Activated T-helper 17 cell treated with anti-CD3 and anti-CD28 coated beads, Interleukin-2, amount 50 U/mL, for 72 hours (primary cell): ENCODE results near the gene NDUFS8. TPM values are rescaled to one million over a fixed set of nuclear protein-coding genes. Genes with fewer than 3 reads are reported as not detected.

Source experiments
- ATAC-seq: fragments of 150-1000 bp; cut with Tn5 transposase; replicated peaks from 2 replicates; pipeline ENCODE4 v1.10.0; 2021; ENCODE audit warnings: mild to moderate bottlenecking, moderate library complexity
- H3K27ac Mint-ChIP-seq: one replicate; pipeline ENCODE4 v1.8.0; 2022; ENCODE audit warnings: mixed read lengths
- H3K27me3 Mint-ChIP-seq: one replicate; pipeline ENCODE4 v1.8.0; 2022; ENCODE audit warnings: mixed read lengths
- H3K36me3 Mint-ChIP-seq: one replicate; pipeline ENCODE4 v1.8.0; 2022; ENCODE audit warnings: low read depth, mild to moderate bottlenecking, mixed read lengths
- H3K4me1 Mint-ChIP-seq: one replicate; pipeline ENCODE4 v1.8.0; 2022; ENCODE audit warnings: mixed read lengths
- H3K4me3 Mint-ChIP-seq: one replicate; pipeline ENCODE4 v1.8.0; 2022; ENCODE audit warnings: mild to moderate bottlenecking, mixed read lengths
- H3K9me3 Mint-ChIP-seq: one replicate; pipeline ENCODE4 v1.8.0; 2022; ENCODE audit warnings: mixed read lengths
- total RNA-seq, 2 donors: library from RNA; stranded (reverse); gene quantifications; one replicate each; pipeline ENCODE4 v1.2.3, GENCODE V29; 2022

NDUFS8 gene
- total RNA-seq, 2 donors from 2014 or later, result 75.0 to 131 TPM

DNA sequence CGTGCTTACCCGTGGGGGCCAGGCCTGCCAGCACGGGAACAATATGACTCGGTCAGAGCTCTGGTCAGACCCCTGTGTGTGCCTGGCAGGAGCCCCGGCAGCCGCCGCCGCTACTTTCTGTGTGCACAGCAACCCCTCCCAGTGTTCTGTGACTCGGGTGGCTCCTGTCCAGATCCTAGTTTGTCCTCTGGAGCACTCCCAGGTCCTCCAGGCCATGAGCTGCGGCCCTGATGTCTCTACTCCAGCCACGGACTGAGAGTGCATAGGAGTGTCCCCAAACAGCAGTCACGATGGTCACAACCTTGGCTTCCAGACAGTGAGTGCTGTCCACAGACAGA lies 3.2 kb downstream of the NDUFS8 start:
- H3K27ac Mint-ChIP-seq, result no peak overlapping the region
- H3K4me1 Mint-ChIP-seq, result peaks cover 12% of the 10 kb centered on the region
- ATAC-seq, result no peak
- no peaks in the 10 kb centered on the region for H3K27me3 Mint-ChIP-seq
- peaks cover 14% of the 10 kb centered on the region for H3K36me3 Mint-ChIP-seq
- H3K9me3 Mint-ChIP-seq, result no peaks in the 10 kb centered on the region
- no peak overlapping the region for H3K4me3 Mint-ChIP-seq

DNA sequence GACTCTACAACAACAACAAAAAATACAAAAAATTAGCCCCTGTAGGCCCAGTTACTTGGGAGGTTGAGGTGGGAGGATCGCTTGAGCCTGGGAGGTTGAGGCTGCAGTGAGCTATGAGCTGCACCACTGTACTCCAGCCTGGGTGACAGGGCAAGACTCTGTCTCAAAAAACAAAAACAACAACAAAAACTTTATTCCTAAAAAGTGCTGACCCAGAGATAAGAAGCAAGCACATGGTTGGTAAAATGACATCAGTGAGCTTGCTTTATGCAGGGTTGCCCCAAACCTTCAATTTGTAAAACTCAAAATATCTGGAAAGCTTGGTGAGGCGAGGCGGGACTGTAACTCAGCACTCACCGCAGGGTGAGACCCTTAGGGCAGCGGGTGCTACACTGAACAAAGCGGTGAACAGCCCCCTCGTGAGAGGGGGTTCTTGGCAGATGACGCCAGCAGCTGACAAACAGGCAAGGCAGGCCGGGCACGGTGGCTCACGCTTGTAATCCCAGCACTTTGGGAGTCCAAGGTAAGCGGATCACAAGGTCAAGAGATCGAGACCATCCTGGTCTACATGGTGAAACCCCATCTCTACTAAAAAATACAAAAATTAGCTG lies 4.9 kb downstream of the NDUFS8 start:
- Mint-ChIP-seq H3K9me3 (no peaks in the 10 kb centered on the region), H3K4me1 (peaks cover 12% of the 10 kb centered on the region), H3K4me3 (no peak overlapping the region), H3K27me3 (no peaks in the 10 kb centered on the region), H3K36me3 (peaks cover 20% of the 10 kb centered on the region), H3K27ac (no peak overlapping the region)
- no peak for ATAC-seq

DNA sequence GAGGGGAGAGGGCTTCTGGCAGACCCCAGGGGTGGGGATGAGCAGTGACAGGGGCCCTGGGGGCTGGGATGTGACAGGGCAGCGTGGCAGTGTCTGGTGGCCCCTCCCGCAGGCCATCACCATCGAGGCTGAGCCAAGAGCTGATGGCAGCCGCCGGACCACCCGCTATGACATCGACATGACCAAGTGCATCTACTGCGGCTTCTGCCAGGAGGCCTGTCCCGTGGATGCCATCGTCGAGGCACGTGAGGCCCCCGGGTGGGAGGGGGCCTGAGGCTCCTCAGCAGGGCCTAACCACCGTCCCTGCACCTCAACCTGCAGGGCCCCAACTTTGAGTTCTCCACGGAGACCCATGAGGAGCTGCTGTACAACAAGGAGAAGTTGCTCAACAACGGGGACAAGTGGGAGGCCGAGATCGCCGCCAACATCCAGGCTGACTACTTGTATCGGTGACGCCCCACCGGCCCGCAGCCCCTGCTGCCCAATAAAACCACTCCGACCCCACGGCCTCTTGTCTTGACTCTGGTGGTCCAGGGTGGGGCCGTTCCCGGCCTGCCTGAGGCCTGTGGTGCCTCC lies 5.7 kb downstream of the NDUFS8 start:
- Mint-ChIP-seq H3K4me1 (peaks cover 12% of the 10 kb centered on the region), H3K27ac (peak overlapping the region; percentile 91), H3K9me3 (no peaks in the 10 kb centered on the region), H3K4me3 (peak overlapping the region; percentile 62), H3K36me3 (peaks cover 24% of the 10 kb centered on the region), H3K27me3 (no peaks in the 10 kb centered on the region)
- ATAC-seq, result no peak

DNA sequence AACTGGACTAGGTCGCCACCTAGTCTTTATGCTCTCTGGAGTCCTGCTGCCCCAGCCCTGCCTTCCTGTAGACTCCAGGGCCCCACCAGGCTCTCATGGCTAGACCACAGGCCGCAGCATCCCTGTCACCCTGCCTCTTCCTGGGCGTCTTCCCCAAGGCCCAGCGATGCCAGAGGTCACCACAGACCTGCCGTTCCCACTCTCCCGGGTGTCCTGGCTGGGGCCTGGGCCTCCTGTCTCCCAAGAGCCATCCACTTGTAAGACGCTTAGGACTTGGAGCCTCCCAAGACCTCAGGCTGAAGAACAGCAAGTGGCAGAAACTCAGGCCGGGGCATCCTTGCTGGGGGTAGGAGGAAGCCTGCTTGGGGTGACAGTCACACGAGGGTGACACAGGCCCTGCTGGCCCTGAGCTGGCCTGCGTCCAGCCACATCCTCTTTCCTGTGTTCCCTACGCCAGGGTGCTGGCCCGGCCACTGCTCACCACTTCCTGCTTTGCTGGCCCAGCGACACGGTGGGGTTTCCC lies 6.3 kb downstream of the NDUFS8 start:
- peak; percentile 53 for ATAC-seq
- Mint-ChIP-seq H3K4me1 (peaks cover 8% of the 10 kb centered on the region), H3K4me3 (peak overlapping the region; percentile 62)

DNA sequence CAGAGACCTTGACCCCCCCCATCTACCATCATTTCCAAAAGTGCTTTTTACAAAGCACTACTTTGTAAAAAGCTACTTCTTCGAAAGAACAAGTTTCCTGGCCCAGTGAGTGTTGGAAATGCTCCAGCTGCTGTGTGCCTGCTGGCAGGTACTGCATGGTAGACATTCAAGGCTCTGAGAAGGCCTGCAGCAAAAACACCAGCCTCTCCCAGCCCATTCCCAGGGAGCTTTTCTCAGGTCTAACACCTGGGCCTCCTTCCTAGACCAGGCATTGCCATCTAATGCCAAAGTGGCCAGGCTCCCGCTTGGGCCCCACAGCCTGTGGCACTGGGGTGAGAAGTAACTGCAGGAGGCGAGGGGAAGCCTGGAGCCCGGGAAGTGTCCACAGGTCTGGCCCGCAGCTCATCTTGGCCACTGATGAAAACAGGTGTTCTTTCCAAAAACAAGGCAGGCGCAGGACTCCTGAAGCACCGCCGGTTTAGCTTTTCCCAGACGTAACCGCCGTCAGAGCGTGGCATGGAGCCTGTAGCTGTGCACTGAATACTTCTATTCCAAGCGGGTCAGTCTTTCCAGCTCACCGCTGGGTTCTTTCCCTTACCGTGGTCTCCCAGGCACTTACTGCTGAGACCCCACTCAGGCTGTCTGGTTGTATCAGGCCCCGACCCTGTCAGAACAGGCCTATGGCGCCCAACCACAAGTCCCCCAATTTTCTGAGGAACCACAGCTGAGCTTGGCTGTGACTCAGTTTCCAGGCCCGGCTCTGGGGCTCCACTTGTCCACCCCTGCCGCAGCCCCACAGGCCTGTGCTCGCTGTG lies 7.1 kb downstream of the NDUFS8 start:
- Mint-ChIP-seq H3K4me1 (peaks cover 7% of the 10 kb centered on the region), H3K36me3 (peaks cover 35% of the 10 kb centered on the region), H3K9me3 (no peaks in the 10 kb centered on the region), H3K4me3 (peak overlapping the region; percentile 91), H3K27me3 (no peaks in the 10 kb centered on the region), H3K27ac (peak overlapping the region; percentile 91)
- no peak for ATAC-seq

More for the DNA sequence above, 6.3 kb downstream of the NDUFS8 start:
- peak overlapping the region; percentile 91 for H3K27ac Mint-ChIP-seq
- no peaks in the 10 kb centered on the region for H3K27me3 Mint-ChIP-seq
- H3K36me3 Mint-ChIP-seq, result peaks cover 28% of the 10 kb centered on the region
- no peaks in the 10 kb centered on the region for H3K9me3 Mint-ChIP-seq

DNA sequence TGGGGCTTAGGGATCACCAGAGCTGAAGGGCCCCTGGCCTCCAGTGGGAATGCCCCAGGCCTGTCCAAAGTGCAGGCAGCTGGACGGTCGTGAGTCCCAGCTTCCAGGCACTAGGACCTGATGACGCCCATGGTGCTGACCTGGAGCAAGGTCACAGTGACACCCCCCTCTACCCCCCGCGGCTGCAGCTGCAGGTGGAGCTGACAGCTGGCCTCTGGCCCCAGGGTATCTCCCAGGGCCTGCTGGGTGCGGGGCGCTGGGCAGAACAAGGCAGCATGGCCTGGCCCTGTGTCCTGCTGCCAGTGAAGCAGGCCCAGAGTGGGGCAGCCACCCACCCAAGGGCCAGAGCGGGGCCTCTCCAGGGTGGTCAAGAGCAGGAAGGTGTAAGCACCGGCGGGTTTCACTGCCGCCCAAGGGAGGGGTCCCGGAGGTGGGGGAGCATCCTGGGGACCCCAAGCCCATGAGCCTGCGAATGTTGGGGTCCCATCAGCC lies 7.8 kb downstream of the NDUFS8 start:
- H3K27me3 Mint-ChIP-seq, result no peaks in the 10 kb centered on the region
- no peaks in the 10 kb centered on the region for H3K9me3 Mint-ChIP-seq
- H3K36me3 Mint-ChIP-seq, result peaks cover 35% of the 10 kb centered on the region
- ATAC-seq, result no peak
- peak overlapping the region; percentile 91 for H3K4me3 Mint-ChIP-seq
- H3K27ac Mint-ChIP-seq, result no peak overlapping the region
- H3K4me1 Mint-ChIP-seq, result peaks cover 7% of the 10 kb centered on the region

DNA sequence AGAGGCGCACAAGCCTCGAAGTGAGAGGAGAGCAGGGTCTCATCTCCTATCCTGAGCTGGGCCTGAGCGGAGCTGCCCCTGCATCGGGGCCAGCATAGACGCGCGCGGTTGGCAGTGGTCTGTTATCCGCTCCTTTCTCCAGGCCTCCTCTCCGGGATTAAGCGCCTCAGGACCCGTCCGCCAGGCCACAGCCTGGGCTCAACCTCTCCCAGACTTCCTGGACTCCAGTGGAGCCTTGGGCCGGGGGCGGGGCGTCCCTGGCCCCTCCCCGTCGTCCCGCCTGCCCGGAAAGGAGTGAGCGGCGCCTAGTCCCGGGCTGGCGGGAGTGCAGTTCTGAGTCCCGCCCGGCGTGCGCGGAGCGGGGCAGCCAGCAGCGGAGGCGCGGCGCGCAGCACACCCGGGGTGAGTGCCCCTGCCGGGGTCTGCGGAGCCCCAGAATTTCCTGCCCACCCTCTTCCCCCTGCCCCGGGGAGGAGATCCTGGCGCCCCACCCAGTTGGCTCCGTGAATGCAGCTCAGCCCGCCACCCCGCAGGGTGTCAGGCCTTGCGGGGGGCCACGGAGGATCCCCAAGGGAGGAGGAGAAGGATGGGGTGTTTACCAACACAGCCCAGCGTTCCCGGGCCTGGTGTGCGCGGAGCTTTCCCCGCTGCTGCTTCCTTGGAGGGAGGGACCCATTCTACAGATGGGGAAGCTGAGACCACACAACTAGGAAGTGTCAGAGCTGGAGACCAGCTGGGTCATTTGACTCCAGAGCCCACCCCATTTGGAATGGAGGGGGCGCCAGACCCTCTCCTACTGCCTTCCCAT lies 8.4 kb downstream of the NDUFS8 start, which contains the start of gene TCIRG1:
Gene TCIRG1, plus strand, starts transcription at position 308 of the 808 bp plus-strand sequence. CDS start 2,247 bp downstream, outside the sequence.
- Mint-ChIP-seq H3K27ac (peak within 1 kb of the TSS; percentile 94), H3K9me3 (no peaks in the 10 kb centered on the region), H3K27me3 (no peaks in the 10 kb centered on the region), H3K36me3 (peaks cover 30% of the 10 kb centered on the region), H3K4me3 (peak within 1 kb of the TSS; percentile 91), H3K4me1 (peaks cover 7% of the 10 kb centered on the region)
- peak; percentile 80 for ATAC-seq

DNA sequence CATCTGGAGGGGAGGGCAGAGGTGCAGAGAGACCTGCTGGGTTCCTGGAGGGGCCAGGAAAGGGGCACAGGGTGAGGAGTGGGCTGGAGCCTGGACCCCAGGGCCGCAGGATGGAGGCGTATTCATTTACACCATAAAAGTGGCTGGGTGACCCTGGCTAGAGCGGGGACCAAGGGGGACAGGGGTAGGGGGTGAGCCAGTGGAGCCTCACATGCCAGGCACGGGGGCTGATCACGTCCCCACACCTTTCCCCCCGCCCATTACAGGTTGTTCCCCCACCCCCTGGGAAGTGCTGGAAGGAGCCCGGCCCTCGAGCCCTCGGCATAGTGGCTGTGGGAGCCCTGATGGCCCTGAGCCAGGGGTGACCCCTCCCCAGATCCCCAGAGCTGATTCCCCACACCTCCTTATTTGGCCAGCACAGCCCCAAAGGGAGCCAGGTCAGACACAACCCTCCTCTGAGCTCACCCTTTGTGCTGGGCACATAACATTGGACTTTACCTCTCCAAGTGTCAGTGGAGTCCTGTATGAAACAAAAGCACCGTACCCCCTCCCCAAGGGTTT lies 9.1 kb downstream of the NDUFS8 start:
- no peaks in the 10 kb centered on the region for H3K27me3 Mint-ChIP-seq
- no peaks in the 10 kb centered on the region for H3K9me3 Mint-ChIP-seq
- H3K4me3 Mint-ChIP-seq, result peak overlapping the region; percentile 91
- peak overlapping the region; percentile 94 for H3K27ac Mint-ChIP-seq
- peaks cover 30% of the 10 kb centered on the region for H3K36me3 Mint-ChIP-seq
- ATAC-seq, result peak; percentile 22
- peaks cover 7% of the 10 kb centered on the region for H3K4me1 Mint-ChIP-seq

DNA sequence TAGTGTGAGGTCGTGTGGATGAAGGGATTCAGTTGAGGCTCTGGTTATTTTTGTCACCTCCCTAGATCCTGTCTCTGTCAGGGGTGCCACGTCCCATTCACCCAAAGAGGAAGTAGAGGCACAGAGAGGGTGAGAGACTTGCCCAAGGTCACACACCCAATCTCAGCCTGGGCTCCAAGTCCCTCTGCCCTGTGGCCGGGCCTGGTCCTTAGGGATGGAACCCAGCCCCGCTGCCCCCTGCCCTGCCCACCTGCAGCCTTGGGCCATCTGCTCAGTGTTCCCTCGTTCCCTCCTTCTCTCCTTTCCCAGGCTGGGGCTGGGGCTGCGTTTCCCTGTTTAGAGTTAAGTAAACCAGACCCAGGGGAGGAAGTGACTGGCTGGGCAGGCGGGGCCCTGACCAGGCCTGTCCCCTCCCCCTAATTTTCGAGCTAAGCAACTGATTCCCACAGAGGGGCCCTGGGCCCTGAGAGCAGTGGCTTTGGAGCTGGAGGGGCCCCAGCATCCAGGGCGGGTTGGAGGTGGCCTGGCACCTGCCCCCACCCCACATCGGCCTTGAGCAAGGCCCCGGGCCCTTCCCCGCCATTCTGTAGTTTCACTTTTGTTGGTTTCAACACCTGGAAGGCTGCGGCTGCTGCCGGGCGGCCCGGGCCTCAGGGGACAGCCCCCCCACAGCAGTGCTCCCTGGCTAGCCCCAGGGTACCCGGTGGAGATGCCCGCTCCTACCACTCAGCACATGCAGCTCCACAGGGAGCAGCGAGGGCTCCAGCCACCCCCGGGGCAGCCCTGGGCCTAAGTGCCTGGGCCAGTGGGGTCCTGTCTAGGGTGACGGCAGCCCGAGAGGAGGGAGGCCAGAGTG lies 9.8 kb downstream of the NDUFS8 start:
- H3K4me1 Mint-ChIP-seq, result peaks cover 7% of the 10 kb centered on the region
- H3K27me3 Mint-ChIP-seq, result no peaks in the 10 kb centered on the region
- peak; percentile 62 for ATAC-seq
- peaks cover 37% of the 10 kb centered on the region for H3K36me3 Mint-ChIP-seq
- H3K27ac Mint-ChIP-seq, result peak overlapping the region; percentile 94
- H3K9me3 Mint-ChIP-seq, result no peaks in the 10 kb centered on the region
- H3K4me3 Mint-ChIP-seq, result peak overlapping the region; percentile 91

DNA sequence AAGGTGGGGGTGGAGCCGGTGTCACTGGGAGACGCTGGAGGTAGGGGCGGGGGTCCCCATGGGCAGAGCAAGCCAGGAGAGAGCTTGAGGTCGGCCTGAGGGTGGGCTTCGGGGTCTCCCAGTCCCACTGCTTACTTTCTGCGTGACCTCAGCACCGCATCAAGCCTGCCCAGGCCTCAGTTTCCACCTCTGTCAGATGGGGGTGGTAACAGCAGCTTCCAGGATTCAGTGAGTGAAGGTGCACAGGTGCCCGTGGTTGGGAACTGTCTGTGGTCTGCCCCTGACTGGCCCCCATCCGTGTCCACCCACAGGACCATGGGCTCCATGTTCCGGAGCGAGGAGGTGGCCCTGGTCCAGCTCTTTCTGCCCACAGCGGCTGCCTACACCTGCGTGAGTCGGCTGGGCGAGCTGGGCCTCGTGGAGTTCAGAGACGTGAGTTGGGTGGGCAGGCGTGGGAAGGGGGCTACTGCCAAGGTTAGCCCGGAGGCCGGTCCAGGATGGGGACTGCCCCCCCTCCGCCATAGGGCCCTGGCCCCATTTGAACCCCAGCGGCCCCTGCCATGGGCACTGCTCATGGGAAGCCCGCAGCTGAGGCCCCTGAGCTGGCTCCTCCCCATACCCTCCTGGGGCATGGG lies 10.6 kb downstream of the NDUFS8 start:
- Mint-ChIP-seq H3K36me3 (peaks cover 42% of the 10 kb centered on the region), H3K27ac (peak overlapping the region; percentile 94), H3K4me1 (peaks cover 7% of the 10 kb centered on the region), H3K9me3 (no peaks in the 10 kb centered on the region), H3K27me3 (no peaks in the 10 kb centered on the region), H3K4me3 (peak overlapping the region; percentile 91)
- no peak for ATAC-seq

DNA sequence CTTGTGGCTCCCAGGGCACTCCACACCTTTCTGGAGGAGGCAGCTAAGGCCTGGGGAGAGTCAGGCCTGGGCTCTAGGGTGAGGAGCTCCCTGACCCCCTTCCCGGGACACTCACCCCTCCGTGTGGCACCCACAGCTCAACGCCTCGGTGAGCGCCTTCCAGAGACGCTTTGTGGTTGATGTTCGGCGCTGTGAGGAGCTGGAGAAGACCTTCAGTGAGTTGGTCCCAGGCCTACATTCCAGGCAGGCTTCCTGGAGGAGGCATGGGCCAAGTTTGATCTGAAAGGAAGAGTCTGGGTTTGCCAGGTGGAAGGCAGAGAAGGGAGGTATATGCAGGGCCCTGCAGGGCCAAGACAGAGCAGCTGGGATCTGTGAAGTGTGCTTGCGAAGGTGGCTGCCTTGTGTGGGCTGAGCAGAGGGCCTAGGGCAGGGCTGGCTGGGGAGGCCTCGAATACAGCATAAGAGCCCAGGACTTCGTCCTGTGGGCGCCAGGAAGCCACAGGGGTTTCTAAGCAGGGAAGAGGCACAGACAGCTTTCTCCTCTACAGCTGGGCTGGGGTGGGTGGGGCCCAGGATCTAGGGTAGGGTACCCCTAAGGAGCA lies 11.2 kb downstream of the NDUFS8 start:
- H3K4me3 Mint-ChIP-seq, result peak overlapping the region; percentile 91
- peak overlapping the region; percentile 68 for H3K27ac Mint-ChIP-seq
- H3K36me3 Mint-ChIP-seq, result peaks cover 47% of the 10 kb centered on the region
- H3K9me3 Mint-ChIP-seq, result no peaks in the 10 kb centered on the region
- H3K27me3 Mint-ChIP-seq, result no peaks in the 10 kb centered on the region
- peaks cover 6% of the 10 kb centered on the region for H3K4me1 Mint-ChIP-seq
- ATAC-seq, result no peak

DNA sequence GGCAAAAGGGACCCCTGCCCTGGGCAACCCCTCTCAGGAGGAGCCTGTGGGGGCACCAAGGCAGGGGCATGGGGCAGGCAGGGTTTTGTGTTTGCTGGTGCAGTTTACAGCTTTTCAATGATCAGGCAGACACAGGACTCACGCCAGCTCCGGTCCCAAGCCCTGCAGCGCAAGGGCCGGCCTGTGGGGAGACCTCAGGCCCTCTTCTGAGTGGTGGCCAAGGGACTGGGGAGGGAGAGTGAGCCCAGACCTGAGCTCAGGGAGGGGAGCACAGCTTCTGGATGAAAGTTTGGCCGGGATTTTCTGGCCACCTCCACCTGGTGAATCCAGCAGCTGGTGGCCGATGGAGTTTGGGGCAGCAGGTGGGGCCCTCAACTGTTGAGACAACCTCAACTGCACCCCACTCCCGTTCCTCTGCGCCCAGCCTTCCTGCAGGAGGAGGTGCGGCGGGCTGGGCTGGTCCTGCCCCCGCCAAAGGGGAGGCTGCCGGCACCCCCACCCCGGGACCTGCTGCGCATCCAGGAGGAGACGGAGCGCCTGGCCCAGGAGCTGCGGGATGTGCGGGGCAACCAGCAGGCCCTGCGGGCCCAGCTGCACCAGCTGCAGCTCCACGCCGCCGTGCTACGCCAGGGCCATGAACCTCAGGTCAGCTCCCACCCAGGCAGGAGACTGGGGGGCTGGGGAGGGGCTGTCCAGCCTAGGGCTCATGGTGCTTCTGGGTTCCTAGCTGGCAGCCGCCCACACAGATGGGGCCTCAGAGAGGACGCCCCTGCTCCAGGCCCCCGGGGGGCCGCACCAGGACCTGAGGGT lies 11.9 kb downstream of the NDUFS8 start:
- ATAC-seq, result no peak
- H3K4me3 Mint-ChIP-seq, result no peak overlapping the region
- H3K9me3 Mint-ChIP-seq, result no peaks in the 10 kb centered on the region
- H3K27me3 Mint-ChIP-seq, result no peaks in the 10 kb centered on the region
- no peaks in the 10 kb centered on the region for H3K4me1 Mint-ChIP-seq
- no peak overlapping the region for H3K27ac Mint-ChIP-seq
- peaks cover 48% of the 10 kb centered on the region for H3K36me3 Mint-ChIP-seq
